ENCODE results near the gene RC3H2.
"Not testable (repeated sequence)": the region's sequence is repeated elsewhere in the genome, so short reads cannot be mapped to it uniquely, and the experiment has no call there.

RC3H2 gene

DNA sequence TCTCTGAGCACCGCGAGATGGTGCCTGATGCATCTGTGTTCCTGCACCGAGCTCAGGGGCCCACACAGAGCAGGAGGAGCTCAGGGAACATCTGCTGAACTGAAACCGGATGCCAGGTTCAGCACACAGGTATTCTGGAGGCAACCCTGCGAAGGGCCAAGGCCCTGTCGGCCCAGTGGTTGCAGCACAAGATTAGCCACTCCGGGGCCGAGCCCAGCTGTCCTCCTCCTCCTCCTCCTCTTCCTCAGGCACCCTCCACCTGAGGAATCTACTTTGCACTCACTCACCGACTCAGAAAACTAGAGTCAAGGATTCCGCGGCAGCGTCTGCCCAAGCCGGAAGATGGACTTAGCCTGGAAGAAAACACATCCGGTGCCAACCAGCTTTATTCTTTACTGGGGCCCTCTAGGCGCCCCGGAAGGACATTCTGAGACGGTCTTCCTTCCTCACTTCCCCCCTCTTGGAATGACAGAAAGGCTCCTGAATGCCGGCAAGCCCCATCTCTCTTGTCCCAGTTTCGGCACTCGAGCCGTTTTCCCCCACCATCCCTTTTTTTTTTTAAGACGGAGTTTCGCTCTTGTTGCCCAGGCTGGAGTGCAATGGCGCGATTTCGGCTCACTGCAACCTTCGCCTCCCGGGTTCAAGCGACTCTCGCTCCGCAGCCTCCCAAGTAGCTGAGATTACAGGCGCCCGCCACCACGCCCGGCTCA lies 8.0 kb upstream of the RC3H2 start, which contains the start of gene ZBTB6:
ZBTB6 (minus strand) TSS at position 360 of the 710 bp plus-strand sequence. CDS start 1,251 bp downstream, outside the sequence.
- Mint-ChIP-seq H3K4me3 (peak within 1 kb of the TSS; percentile 91 to 98 (median 96)), H3K36me3 (ENCODE audit: low read depth) (peaks cover 19% of the 10 kb centered on the region), H3K4me1 (peaks cover 18% of the 10 kb centered on the region), H3K27ac (peak within 1 kb of the TSS; percentile 95 to 99 (median 99)), H3K9me3 (no peaks in the 10 kb centered on the region), H3K27me3 (ENCODE audit: low read depth) (no peaks in the 10 kb centered on the region)
- TF ChIP-seq, protein P1, sequence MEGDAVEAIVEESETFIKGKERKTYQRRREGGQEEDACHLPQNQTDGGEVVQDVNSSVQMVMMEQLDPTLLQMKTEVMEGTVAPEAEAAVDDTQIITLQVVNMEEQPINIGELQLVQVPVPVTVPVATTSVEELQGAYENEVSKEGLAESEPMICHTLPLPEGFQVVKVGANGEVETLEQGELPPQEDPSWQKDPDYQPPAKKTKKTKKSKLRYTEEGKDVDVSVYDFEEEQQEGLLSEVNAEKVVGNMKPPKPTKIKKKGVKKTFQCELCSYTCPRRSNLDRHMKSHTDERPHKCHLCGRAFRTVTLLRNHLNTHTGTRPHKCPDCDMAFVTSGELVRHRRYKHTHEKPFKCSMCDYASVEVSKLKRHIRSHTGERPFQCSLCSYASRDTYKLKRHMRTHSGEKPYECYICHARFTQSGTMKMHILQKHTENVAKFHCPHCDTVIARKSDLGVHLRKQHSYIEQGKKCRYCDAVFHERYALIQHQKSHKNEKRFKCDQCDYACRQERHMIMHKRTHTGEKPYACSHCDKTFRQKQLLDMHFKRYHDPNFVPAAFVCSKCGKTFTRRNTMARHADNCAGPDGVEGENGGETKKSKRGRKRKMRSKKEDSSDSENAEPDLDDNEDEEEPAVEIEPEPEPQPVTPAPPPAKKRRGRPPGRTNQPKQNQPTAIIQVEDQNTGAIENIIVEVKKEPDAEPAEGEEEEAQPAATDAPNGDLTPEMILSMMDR (IDR thresholded peaks at IDR 0.05; ENCODE audit: unreplicated experiment in 3 of 3), result no peak

DNA sequence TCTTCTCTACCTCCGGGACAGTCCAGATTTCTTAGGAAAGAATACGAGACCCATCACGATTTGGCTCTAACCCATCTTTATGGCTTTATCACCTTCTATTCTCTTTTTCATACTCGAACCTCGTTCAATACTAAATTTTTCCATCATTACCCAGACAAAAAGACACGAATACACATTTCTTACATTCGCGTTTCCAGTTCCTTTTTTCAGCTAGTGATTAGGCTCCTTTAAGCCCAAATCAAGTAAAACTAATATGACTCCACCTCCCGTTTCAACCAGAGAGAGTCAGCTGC lies 7.5 kb upstream of the RC3H2 start:
- peak overlapping the region; percentile 95 to 99 (median 99) for H3K27ac Mint-ChIP-seq
- H3K27me3 Mint-ChIP-seq (ENCODE audit: low read depth), result no peaks in the 10 kb centered on the region
- TF ChIP-seq, protein P1 (IDR thresholded peaks at IDR 0.05; ENCODE audit: unreplicated experiment in 3 of 3), result no peak
- no peaks in the 10 kb centered on the region for H3K9me3 Mint-ChIP-seq
- peaks cover 19% of the 10 kb centered on the region for H3K36me3 Mint-ChIP-seq (ENCODE audit: low read depth)
- H3K4me3 Mint-ChIP-seq, result peak overlapping the region; percentile 91 to 98 (median 96)
- H3K4me1 Mint-ChIP-seq, result peaks cover 18% of the 10 kb centered on the region

DNA sequence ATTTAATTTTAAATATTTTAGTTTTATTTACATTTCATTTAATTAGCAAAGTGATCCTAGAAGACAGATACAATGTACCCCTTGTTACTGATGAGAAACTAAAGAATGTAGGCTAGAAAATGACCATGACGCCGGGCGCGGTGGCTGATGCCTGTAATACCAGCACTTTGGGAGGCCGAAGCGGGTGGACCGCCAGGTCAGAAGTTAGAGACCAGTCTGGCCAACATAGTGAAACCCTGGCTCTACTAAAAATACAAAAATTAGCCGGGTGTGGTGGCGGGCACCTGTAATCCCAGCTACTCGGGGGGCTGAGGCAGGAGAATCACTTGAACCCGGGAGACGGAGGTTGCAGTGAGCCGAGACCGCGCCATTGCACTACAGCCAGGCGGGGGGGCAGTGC lies 963 bp upstream of the RC3H2 start:
- not testable (repeated sequence) for H3K27me3 Mint-ChIP-seq (ENCODE audit: low read depth); H3K27ac Mint-ChIP-seq; H3K9me3 Mint-ChIP-seq; H3K4me3 Mint-ChIP-seq
- H3K36me3 Mint-ChIP-seq (ENCODE audit: low read depth), result peaks cover 11% of the 10 kb centered on the region
- H3K4me1 Mint-ChIP-seq, result peaks cover 19% of the 10 kb centered on the region

DNA sequence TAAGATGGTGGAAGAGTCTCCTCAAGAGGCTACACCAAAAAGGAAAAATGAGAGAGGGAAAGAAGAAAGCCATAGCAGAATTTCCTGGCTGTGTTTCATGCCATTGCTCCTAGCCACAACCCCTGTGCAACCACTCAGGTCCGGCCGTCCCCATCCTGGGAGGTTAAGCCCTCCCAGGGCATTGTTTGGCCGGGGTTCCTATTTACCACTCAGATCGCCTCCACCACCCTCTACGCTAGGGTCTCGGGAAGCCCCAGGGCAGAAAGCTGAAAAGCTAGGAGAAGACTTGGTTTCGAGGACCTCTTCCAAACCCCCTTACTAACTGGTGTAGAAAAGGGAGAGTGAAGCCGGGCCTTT lies 715 bp downstream of the RC3H2 start:
- H3K4me3 Mint-ChIP-seq, result peak overlapping the region; percentile 93 to 98 (median 94)
- peaks cover 33% of the 10 kb centered on the region for H3K4me1 Mint-ChIP-seq
- H3K9me3 Mint-ChIP-seq, result no peaks in the 10 kb centered on the region
- TF ChIP-seq, protein P1 (IDR thresholded peaks at IDR 0.05; ENCODE audit: unreplicated experiment in 3 of 3), result no peak
- H3K27ac Mint-ChIP-seq, result peak overlapping the region; percentile 95 to 99 (median 99)
- peaks cover 2% of the 10 kb centered on the region for H3K36me3 Mint-ChIP-seq (ENCODE audit: low read depth)
- H3K27me3 Mint-ChIP-seq (ENCODE audit: low read depth), result no peaks in the 10 kb centered on the region

GRCh38 chr9:122900791-122901190 lies 4.4 kb downstream of the RC3H2 start:
- H3K4me1 Mint-ChIP-seq, result peaks cover 41% of the 10 kb centered on the region
- no peaks in the 10 kb centered on the region for H3K9me3 Mint-ChIP-seq
- peaks cover 12% of the 10 kb centered on the region for H3K36me3 Mint-ChIP-seq (ENCODE audit: low read depth)
- TF ChIP-seq, protein P1 (IDR thresholded peaks at IDR 0.05; ENCODE audit: unreplicated experiment in 3 of 3), result no peak
- H3K27ac Mint-ChIP-seq, result no peak overlapping the region
- no peaks in the 10 kb centered on the region for H3K27me3 Mint-ChIP-seq (ENCODE audit: low read depth)
- H3K4me3 Mint-ChIP-seq, result peak overlapping the region in 1 of 3 experiments; percentile 63

- TF ChIP-seq, protein P1 (IDR thresholded peaks at IDR 0.05; ENCODE audit: unreplicated experiment in 3 of 3), result no peak
- no peak overlapping the region for H3K4me3 Mint-ChIP-seq
- peaks cover 27% of the 10 kb centered on the region for H3K36me3 Mint-ChIP-seq (ENCODE audit: low read depth)
- H3K9me3 Mint-ChIP-seq, result no peaks in the 10 kb centered on the region
- H3K27me3 Mint-ChIP-seq (ENCODE audit: low read depth), result no peaks in the 10 kb centered on the region
- peaks cover 23% of the 10 kb centered on the region for H3K4me1 Mint-ChIP-seq
- peak overlapping the region in 1 of 3 experiments; percentile 1 for H3K27ac Mint-ChIP-seq
These were observed 7.2 kb downstream of the RC3H2 start for GRCh38 chr9:122897969-122898368.

Data from nephron (organoid).